ENCODE data around the gene TPO.

DNA sequence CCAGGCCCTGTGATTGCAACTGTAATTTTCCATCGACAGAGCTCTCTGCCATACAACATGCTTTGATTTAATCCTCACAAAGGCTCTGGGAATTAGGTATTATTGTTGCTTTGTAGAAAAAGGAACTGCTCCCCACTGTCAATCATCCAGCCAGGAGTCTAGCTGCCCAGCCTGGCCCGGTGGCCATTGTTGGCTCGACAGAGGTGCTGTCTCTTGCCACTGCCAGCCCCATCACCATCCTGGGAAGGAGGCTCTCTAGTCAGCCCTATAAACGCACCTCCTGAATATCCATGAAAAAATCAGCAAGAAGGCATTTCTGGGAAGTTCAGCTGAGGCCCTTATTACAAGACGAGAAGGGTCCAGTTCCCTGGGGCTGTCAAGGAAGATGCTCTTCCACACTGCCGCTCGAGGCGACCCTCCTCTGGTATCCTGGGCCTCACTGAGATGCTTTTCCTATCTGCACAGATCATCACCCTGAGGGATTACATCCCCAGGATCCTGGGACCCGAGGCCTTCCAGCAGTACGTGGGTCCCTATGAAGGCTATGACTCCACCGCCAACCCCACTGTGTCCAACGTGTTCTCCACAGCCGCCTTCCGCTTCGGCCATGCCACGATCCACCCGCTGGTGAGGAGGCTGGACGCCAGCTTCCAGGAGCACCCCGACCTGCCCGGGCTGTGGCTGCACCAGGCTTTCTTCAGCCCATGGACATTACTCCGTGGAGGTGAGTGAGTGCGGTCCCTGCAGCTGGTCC, 71.0 kb downstream of the TPO start:
- TF ChIP-seq, protein P1, sequence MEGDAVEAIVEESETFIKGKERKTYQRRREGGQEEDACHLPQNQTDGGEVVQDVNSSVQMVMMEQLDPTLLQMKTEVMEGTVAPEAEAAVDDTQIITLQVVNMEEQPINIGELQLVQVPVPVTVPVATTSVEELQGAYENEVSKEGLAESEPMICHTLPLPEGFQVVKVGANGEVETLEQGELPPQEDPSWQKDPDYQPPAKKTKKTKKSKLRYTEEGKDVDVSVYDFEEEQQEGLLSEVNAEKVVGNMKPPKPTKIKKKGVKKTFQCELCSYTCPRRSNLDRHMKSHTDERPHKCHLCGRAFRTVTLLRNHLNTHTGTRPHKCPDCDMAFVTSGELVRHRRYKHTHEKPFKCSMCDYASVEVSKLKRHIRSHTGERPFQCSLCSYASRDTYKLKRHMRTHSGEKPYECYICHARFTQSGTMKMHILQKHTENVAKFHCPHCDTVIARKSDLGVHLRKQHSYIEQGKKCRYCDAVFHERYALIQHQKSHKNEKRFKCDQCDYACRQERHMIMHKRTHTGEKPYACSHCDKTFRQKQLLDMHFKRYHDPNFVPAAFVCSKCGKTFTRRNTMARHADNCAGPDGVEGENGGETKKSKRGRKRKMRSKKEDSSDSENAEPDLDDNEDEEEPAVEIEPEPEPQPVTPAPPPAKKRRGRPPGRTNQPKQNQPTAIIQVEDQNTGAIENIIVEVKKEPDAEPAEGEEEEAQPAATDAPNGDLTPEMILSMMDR (IDR thresholded peaks at IDR 0.05): no peak
- TF ChIP-seq POLR2A (IDR thresholded peaks at IDR 0.05): no peak

All from Peyer's patch (tissue), 4 donors.